HepG2 (cell line): ENCODE measurements around the gene DDC. TPM values are rescaled to one million over a fixed set of nuclear protein-coding genes. Genes with fewer than 3 reads are reported as not detected.

Source experiments
- ATAC-seq: fragments of 200-7000 bp; cut with Tn5 transposase; 3 replicates; pipeline ENCODE4 v1.9.1; 2020; ENCODE audit warnings: mild to moderate bottlenecking, moderate library complexity
- BruUV-seq: library from RNA; stranded (reverse); fragments of 400-500 nt; replicated peaks from 2 replicates; lab custom pipeline; 2021; lab: Mats Ljungman, UMichigan
- CTCF ChIA-PET: fragments of 300-600 bp; formaldehyde crosslinking; extraction: SDS; loops from one replicate; lab custom pipeline; 2021; ENCODE audit warnings: low total read pairs, inconsistent platforms, low intra/inter-chr PET ratio; lab: Yijun Ruan, JAX
- POLR2A ChIA-PET: fragments of 350-600 bp; sonication (Branson Sonifier 250); formaldehyde crosslinking; loops from one replicate; lab custom pipeline; 2020; ENCODE audit warnings: antibody characterized with exemption, inconsistent platforms; lab: Yijun Ruan, JAX
- DNase-seq: peaks from one replicate; pipeline ENCODE4 v3.0.0-alpha.2; 2015; ENCODE audit warnings: low spot score
- FAIRE-seq: peaks from 3 replicates; lab custom pipeline; 2011; peaks lifted over from hg19 to GRCh38; lab: Jason Lieb, UNC
- H2AFZ ChIP-seq: one replicate; pipeline ENCODE4 v1.6.1; 2011; ENCODE audit warnings: low read length, inconsistent platforms
- H3K27ac ChIP-seq: fragments of 300-600 bp; 3 replicates; pipeline ENCODE4 v1.8.0; 2011; ENCODE audit warnings: mixed run types, mild to moderate bottlenecking, mixed read lengths, low read length, inconsistent platforms; ENCODE audit not compliant: insufficient read depth; ENCODE audit errors: extremely low read length
- H3K27me3 ChIP-seq, 2 experiments: fragments of 200-600 bp in 1 of 2; 2 replicates in 1 of 2; 3 replicates in 1 of 2; pipeline versions ENCODE4 v1.6.0 to v1.8.0; 2011; ENCODE audit warnings: low read length in 2 of 2, mild to moderate bottlenecking in 2 of 2, moderate library complexity in 2 of 2, inconsistent platforms in 1 of 2; ENCODE audit not compliant: insufficient read depth in 2 of 2, control insufficient read depth in 1 of 2
- H3K36me3 ChIP-seq, 2 experiments: fragments of 200-600 bp in 1 of 2; replicated peaks in 1 of 2; 2 replicates in 1 of 2; 3 replicates in 1 of 2; pipeline versions ENCODE4 v1.5.1 to v1.8.0; 2011; ENCODE audit warnings: low read length in 2 of 2, inconsistent platforms in 1 of 2; ENCODE audit not compliant: insufficient read depth in 2 of 2, control insufficient read depth in 1 of 2
- H3K4me1 ChIP-seq: 2 replicates; pipeline ENCODE4 v1.5.1; 2012; ENCODE audit warnings: low read length, inconsistent platforms; ENCODE audit not compliant: insufficient read depth
- H3K4me2 ChIP-seq: 2 replicates; pipeline ENCODE4 v1.6.0; 2011; ENCODE audit warnings: low read depth, low read length, inconsistent platforms
- H3K4me3 ChIP-seq, 3 experiments: fragments of 200-600 bp in 1 of 3; sonication (generic), shearing (Covaris generic) in 1 of 3; replicated peaks in 1 of 3; 2 replicates each; pipeline ENCODE4 v1.5.1; 2011 to 2016; ENCODE audit warnings: low read length in 3 of 3, inconsistent platforms in 2 of 3, low read depth in 2 of 3, mild to moderate bottlenecking in 2 of 3, control low read depth in 1 of 3, mixed read lengths in 1 of 3; ENCODE audit not compliant: insufficient read depth in 1 of 3
- H3K79me2 ChIP-seq: one replicate; pipeline ENCODE4 v1.6.1; 2011; ENCODE audit warnings: low read length, inconsistent platforms; ENCODE audit not compliant: insufficient read depth
- H3K9ac ChIP-seq: 2 replicates; pipeline ENCODE4 v1.6.0; 2011; ENCODE audit warnings: mild to moderate bottlenecking, low read depth, low read length, inconsistent platforms; ENCODE audit not compliant: insufficient read depth
- H3K9me3 ChIP-seq: 2 replicates; pipeline ENCODE4 v1.5.1; 2012; ENCODE audit warnings: mild to moderate bottlenecking, low read length
- H4K20me1 ChIP-seq: 2 replicates; pipeline ENCODE4 v1.6.0; 2011; ENCODE audit warnings: inconsistent platforms, mild to moderate bottlenecking, low read length, moderate library complexity; ENCODE audit not compliant: insufficient read depth
- AGO1 ChIP-seq: fragments of 200-400 bp; formaldehyde crosslinking; IDR thresholded peaks from 2 replicates; pipeline ENCODE4 v1.6.1; 2017; ENCODE audit warnings: mild to moderate bottlenecking, low read depth, low read length, moderate library complexity; ENCODE audit not compliant: poor library complexity, severe bottlenecking
- ATF4 ChIP-seq, 2 experiments: fragments of 450-650 bp in 1 of 2; sonication (generic) in 1 of 2; formaldehyde crosslinking; IDR thresholded peaks; 2 replicates each; pipeline versions ENCODE4 v1.5.0 to v1.8.0; 2020 to 2022; ENCODE audit warnings: mild to moderate bottlenecking in 1 of 2, missing genetic modification reagents in 1 of 2
- CHD4 ChIP-seq: fragments of 200-600 bp; sonication (generic); IDR thresholded peaks from 2 replicates; pipeline ENCODE4 v1.7.0; 2017; ENCODE audit warnings: mild to moderate bottlenecking, low read length, borderline replicate concordance
- CREB3 ChIP-seq: sonication (generic); formaldehyde crosslinking; IDR thresholded peaks from 2 replicates; pipeline ENCODE4 v1.5.0; 2020; ENCODE audit warnings: missing genetic modification reagents
- RORA ChIP-seq: sonication (generic); formaldehyde crosslinking; IDR thresholded peaks from 2 replicates; pipeline ENCODE4 v1.5.0; 2020; ENCODE audit warnings: mild to moderate bottlenecking, missing genetic modification reagents, moderate library complexity
- SIX4 ChIP-seq: sonication (generic); formaldehyde crosslinking; IDR thresholded peaks from 2 replicates; pipeline ENCODE4 v1.4.0; 2020; ENCODE audit warnings: missing genetic modification reagents
- SMC3 ChIP-seq: IDR thresholded peaks from 2 replicates; pipeline ENCODE4 v1.6.1; 2011; ENCODE audit warnings: low read length, improper control_type of control experiment
- TFDP2 ChIP-seq: sonication (generic); formaldehyde crosslinking; IDR thresholded peaks from 2 replicates; pipeline ENCODE4 v1.4.0; 2020; ENCODE audit warnings: missing genetic modification reagents
- TGIF2 ChIP-seq: IDR thresholded peaks from 2 replicates; pipeline ENCODE4 v1.6.1; 2016; ENCODE audit warnings: control low read depth, missing compliant biosample characterization
- ZNF558 ChIP-seq: sonication (generic); formaldehyde crosslinking; IDR thresholded peaks from 2 replicates; pipeline ENCODE4 v1.9.0; 2022; ENCODE audit warnings: mild to moderate bottlenecking, missing genetic modification reagents, borderline replicate concordance
- ZNF646 ChIP-seq: sonication (generic); formaldehyde crosslinking; IDR thresholded peaks from 2 replicates; pipeline ENCODE4 v1.9.0; 2021; ENCODE audit warnings: mild to moderate bottlenecking, missing genetic modification reagents
- WGBS: methylation state at CpG from one replicate; pipeline ENCODE4 v1.1.6; 2017; ENCODE audit warnings: low lambda C conversion rate; 5-methylcytosine and 5-hydroxymethylcytosine counted together
- in situ Hi-C: cut with HindIII; loops from 2 replicates; pipeline ENCODE4 v1.10.0; 2017; ENCODE audit warnings: low pct_unique_long_range_greater_than_20kb; ENCODE audit not compliant: extremely low pct_ligation_motif_present
- intact Hi-C: fragments of 100-400 bp; cut with micrococcal nuclease; formaldehyde crosslinking; loops from one replicate; pipeline ENCODE4 v1.10.0; 2022; ENCODE audit not compliant: unreplicated experiment
- polyA plus RNA-seq, 8 experiments: library from polyadenylated mRNA; depleted of rRNA in 3 of 8; stranded (reverse) in 7 of 8; unstranded in 1 of 8; fragments of >200 nt; fragmentation: Illumina TruSeq in 4 of 8; extraction: Trizol in 4 of 8; gene quantifications; 2 replicates each; pipeline versions ENCODE4 v1.2.1 to v1.2.3, GENCODE V29; 2011 to 2016; ENCODE audit warnings: low read depth in 4 of 8, missing spikeins in 1 of 8, mixed read lengths in 1 of 8; ENCODE audit not compliant: insufficient read depth in 1 of 8
- total RNA-seq, 5 experiments: library from RNA; depleted of rRNA; stranded (reverse); fragments of >200 nt; fragmentation: Illumina TruSeq; extraction: Trizol; gene quantifications; 2 replicates each; pipeline ENCODE4 v1.2.3, GENCODE V29; 2016; ENCODE audit warnings: low read depth in 1 of 5
- TF ChIP-seq, protein P1 (sequence below): sonication (generic); formaldehyde crosslinking; IDR thresholded peaks from 2 replicates; pipeline ENCODE4 v1.5.0; 2020; ENCODE audit warnings: mild to moderate bottlenecking, missing genetic modification reagents, moderate library complexity

DDC gene
- total and polyA plus RNA-seq, 2 of the 13 experiments (the other 11 are each of a cell fraction or from before 2014, with no cell fraction given), result 11.7 to 93.3 TPM

GRCh38 chr7:50595491-50596102 lies 30.4 kb upstream of the DDC start:
- WGBS, result 45% methylated on average over 5 of the region's 5 CpGs
- in situ Hi-C loops, result no loop called here
- H3K79me2 ChIP-seq, result no peaks in the 10 kb centered on the region
- no peaks in the 10 kb centered on the region for H3K27me3 ChIP-seq
- peak; percentile 49 for FAIRE-seq
- no peak overlapping the region for H3K4me3 ChIP-seq
- DNase-seq, result peak; percentile 35
- H3K27ac ChIP-seq, result peak overlapping the region; percentile 12
- POLR2A ChIA-PET, result interaction anchor here (2.1 kb wide), 2 partner anchors 20 to 30 kb away, joined by 6 to 13 read pairs; partner anchors contain the start of gene DDC
- BruUV-seq, result no TSS peak
- CTCF ChIA-PET, result interaction anchor here (1.2 kb wide), 1 partner anchor 38 kb away, joined by 5 read pairs; no protein-coding TSS in a partner anchor
- no peak overlapping the region for H2AFZ ChIP-seq
- no peak overlapping the region for H3K9ac ChIP-seq
- ATAC-seq, result peak; percentile 65
- H3K36me3 ChIP-seq, result no peaks in the 10 kb centered on the region
- H4K20me1 ChIP-seq, result no peaks in the 10 kb centered on the region
- no peaks in the 10 kb centered on the region for H3K9me3 ChIP-seq
- no peak overlapping the region for H3K4me2 ChIP-seq
- intact Hi-C loops, result loop anchor here (1.0 to 2.0 kb wide), 2 partner anchors 33 to 84 kb away; no protein-coding TSS in a partner anchor
- peaks cover 64% of the 10 kb centered on the region for H3K4me1 ChIP-seq
- TF ChIP-seq SIX4 (CRISPR knock-in tag), result no peak
- TF ChIP-seq ATF4 (CRISPR knock-in tag; IDR thresholded peaks at IDR 0.05), result no peak
- no peak for TF ChIP-seq TFDP2
- TF ChIP-seq ZNF646 (CRISPR knock-in tag), result peak; percentile 96
- no peak for TF ChIP-seq TGIF2
- peak; percentile 38; the same call in 1 of the 2 replicates for TF ChIP-seq SMC3
- TF ChIP-seq CREB3 (CRISPR knock-in tag), result no peak
- no peak for TF ChIP-seq ZNF558 (CRISPR knock-in tag)
- TF ChIP-seq CHD4, result no peak
- no peak for TF ChIP-seq AGO1
- TF ChIP-seq, protein P1, sequence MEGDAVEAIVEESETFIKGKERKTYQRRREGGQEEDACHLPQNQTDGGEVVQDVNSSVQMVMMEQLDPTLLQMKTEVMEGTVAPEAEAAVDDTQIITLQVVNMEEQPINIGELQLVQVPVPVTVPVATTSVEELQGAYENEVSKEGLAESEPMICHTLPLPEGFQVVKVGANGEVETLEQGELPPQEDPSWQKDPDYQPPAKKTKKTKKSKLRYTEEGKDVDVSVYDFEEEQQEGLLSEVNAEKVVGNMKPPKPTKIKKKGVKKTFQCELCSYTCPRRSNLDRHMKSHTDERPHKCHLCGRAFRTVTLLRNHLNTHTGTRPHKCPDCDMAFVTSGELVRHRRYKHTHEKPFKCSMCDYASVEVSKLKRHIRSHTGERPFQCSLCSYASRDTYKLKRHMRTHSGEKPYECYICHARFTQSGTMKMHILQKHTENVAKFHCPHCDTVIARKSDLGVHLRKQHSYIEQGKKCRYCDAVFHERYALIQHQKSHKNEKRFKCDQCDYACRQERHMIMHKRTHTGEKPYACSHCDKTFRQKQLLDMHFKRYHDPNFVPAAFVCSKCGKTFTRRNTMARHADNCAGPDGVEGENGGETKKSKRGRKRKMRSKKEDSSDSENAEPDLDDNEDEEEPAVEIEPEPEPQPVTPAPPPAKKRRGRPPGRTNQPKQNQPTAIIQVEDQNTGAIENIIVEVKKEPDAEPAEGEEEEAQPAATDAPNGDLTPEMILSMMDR (CRISPR knock-in tag), result peak; percentile 77
- no peak for TF ChIP-seq RORA (CRISPR knock-in tag)
